ENCODE data around the gene ACAP1.

- TF ChIP-seq EZH2 (IDR thresholded peaks at IDR 0.05) (no peak), CEBPB (IDR thresholded peaks at IDR 0.05; ENCODE audit: low read depth) (no peak), EZH2phosphoT487 (IDR thresholded peaks at IDR 0.05; ENCODE audit: borderline replicate concordance) (no peak), POLR2AphosphoS5 (IDR thresholded peaks at IDR 0.05; ENCODE audit: low read depth, low read length) (0 out of 2 replicates have a peak, but pooled peaks have one; percentile 8), SRF (IDR thresholded peaks at IDR 0.05; ENCODE audit: low read depth) (no peak), JUND (IDR thresholded peaks at IDR 0.05) (no peak)
- TF ChIP-seq, protein P1, sequence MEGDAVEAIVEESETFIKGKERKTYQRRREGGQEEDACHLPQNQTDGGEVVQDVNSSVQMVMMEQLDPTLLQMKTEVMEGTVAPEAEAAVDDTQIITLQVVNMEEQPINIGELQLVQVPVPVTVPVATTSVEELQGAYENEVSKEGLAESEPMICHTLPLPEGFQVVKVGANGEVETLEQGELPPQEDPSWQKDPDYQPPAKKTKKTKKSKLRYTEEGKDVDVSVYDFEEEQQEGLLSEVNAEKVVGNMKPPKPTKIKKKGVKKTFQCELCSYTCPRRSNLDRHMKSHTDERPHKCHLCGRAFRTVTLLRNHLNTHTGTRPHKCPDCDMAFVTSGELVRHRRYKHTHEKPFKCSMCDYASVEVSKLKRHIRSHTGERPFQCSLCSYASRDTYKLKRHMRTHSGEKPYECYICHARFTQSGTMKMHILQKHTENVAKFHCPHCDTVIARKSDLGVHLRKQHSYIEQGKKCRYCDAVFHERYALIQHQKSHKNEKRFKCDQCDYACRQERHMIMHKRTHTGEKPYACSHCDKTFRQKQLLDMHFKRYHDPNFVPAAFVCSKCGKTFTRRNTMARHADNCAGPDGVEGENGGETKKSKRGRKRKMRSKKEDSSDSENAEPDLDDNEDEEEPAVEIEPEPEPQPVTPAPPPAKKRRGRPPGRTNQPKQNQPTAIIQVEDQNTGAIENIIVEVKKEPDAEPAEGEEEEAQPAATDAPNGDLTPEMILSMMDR (IDR thresholded peaks at IDR 0.05 in 2 of 3, conservative IDR thresholded peaks at IDR 0.05 in 1 of 3; ENCODE audit: borderline replicate concordance in 1 of 3, insufficient read depth in 1 of 3, low read depth in 2 of 3, low read length in 2 of 3), result no peak
- TF ChIP-seq, protein P2, sequence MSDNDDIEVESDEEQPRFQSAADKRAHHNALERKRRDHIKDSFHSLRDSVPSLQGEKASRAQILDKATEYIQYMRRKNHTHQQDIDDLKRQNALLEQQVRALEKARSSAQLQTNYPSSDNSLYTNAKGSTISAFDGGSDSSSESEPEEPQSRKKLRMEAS (IDR thresholded peaks at IDR 0.05), result no peak
Observed at GRCh38 chr17:7383371-7383741, 47.0 kb downstream of the ACAP1 start.

Measured in HCT116 (cell line).